Trophoblast cell (in vitro differentiated cells and primary cell): ENCODE data around the gene ADAMTS12.

Experiments used
- DNase-seq, 2 donors: peaks; one replicate each; pipeline ENCODE4 v3.0.0-alpha.2; 2016
- H2AFZ ChIP-seq: 2 replicates; pipeline ENCODE4 v1.6.1; 2013; ENCODE audit warnings: low read length, moderate library complexity, mild to moderate bottlenecking; ENCODE audit not compliant: insufficient read depth, poor library complexity
- H2AK5ac ChIP-seq: 2 replicates; pipeline ENCODE4 v1.6.1; 2013; ENCODE audit warnings: mild to moderate bottlenecking, low read length
- H2BK120ac ChIP-seq: 2 replicates; pipeline ENCODE4 v1.6.1; 2013; ENCODE audit warnings: low read length, mild to moderate bottlenecking, moderate library complexity; ENCODE audit not compliant: insufficient read depth, poor library complexity
- H2BK12ac ChIP-seq: 2 replicates; pipeline ENCODE4 v1.6.1; 2013; ENCODE audit warnings: mild to moderate bottlenecking, low read length, moderate library complexity
- H2BK5ac ChIP-seq: 2 replicates; pipeline ENCODE4 v1.6.1; 2013; ENCODE audit warnings: low read length, low read depth, moderate library complexity, mild to moderate bottlenecking; ENCODE audit not compliant: poor library complexity
- H3K14ac ChIP-seq: 2 replicates; pipeline ENCODE4 v1.6.1; 2013; ENCODE audit warnings: mild to moderate bottlenecking, low read length
- H3K18ac ChIP-seq: 2 replicates; pipeline ENCODE4 v1.6.1; 2013; ENCODE audit warnings: mild to moderate bottlenecking, low read length
- H3K23ac ChIP-seq: 2 replicates; pipeline ENCODE4 v1.6.1; 2013; ENCODE audit warnings: low read length
- H3K27ac ChIP-seq: 2 replicates; pipeline ENCODE4 v1.5.1; 2013; ENCODE audit warnings: low read depth, mild to moderate bottlenecking, inconsistent platforms, low read length, moderate library complexity
- H3K27me3 ChIP-seq: 2 replicates; pipeline ENCODE4 v1.6.1; 2013; ENCODE audit warnings: inconsistent platforms, mild to moderate bottlenecking, low read length, moderate library complexity; ENCODE audit not compliant: insufficient read depth
- H3K36me3 ChIP-seq, 2 experiments: 1 replicate in 1 of 2; 2 replicates in 1 of 2; pipeline ENCODE4 v1.6.1; 2013; ENCODE audit warnings: low read length in 2 of 2, mild to moderate bottlenecking in 2 of 2, moderate library complexity in 1 of 2; ENCODE audit not compliant: insufficient read depth in 2 of 2, control insufficient read depth in 1 of 2
- H3K4ac ChIP-seq: 2 replicates; pipeline ENCODE4 v1.6.1; 2013; ENCODE audit warnings: low read depth, mild to moderate bottlenecking, low read length, moderate library complexity
- H3K4me1 ChIP-seq, 2 experiments: 1 replicate in 1 of 2; 2 replicates in 1 of 2; pipeline ENCODE4 v1.6.1; 2013; ENCODE audit warnings: low read length in 2 of 2, mild to moderate bottlenecking in 2 of 2, moderate library complexity in 1 of 2; ENCODE audit not compliant: insufficient read depth in 2 of 2, control insufficient read depth in 1 of 2
- H3K4me2 ChIP-seq: 2 replicates; pipeline ENCODE4 v1.6.1; 2013; ENCODE audit warnings: inconsistent platforms, mild to moderate bottlenecking, low read length, moderate library complexity
- H3K4me3 ChIP-seq: 2 replicates; pipeline ENCODE4 v1.5.1; 2013; ENCODE audit warnings: mild to moderate bottlenecking, low read depth, low read length, inconsistent platforms
- H3K79me1 ChIP-seq: one replicate; pipeline ENCODE4 v1.6.1; 2013; ENCODE audit warnings: low read length
- H3K79me2 ChIP-seq: 2 replicates; pipeline ENCODE4 v1.6.1; 2013; ENCODE audit warnings: low read length, mild to moderate bottlenecking; ENCODE audit not compliant: control insufficient read depth, insufficient read depth, poor library complexity
- H3K9ac ChIP-seq: 2 replicates; pipeline ENCODE4 v1.6.1; 2013; ENCODE audit warnings: mild to moderate bottlenecking, low read length
- H3K9me3 ChIP-seq: 2 replicates; pipeline ENCODE4 v1.6.1; 2013; ENCODE audit warnings: low read depth, mild to moderate bottlenecking, control low read depth, inconsistent platforms, low read length; ENCODE audit not compliant: insufficient read depth
- H4K12ac ChIP-seq: 2 replicates; pipeline ENCODE4 v1.6.1; 2013; ENCODE audit warnings: low read depth, mild to moderate bottlenecking, low read length, moderate library complexity
- H4K8ac ChIP-seq: 2 replicates; pipeline ENCODE4 v1.6.1; 2013; ENCODE audit warnings: low read depth, mild to moderate bottlenecking, low read length, moderate library complexity
- H4K91ac ChIP-seq: one replicate; pipeline ENCODE4 v1.6.1; 2013; ENCODE audit warnings: low read depth, mild to moderate bottlenecking, low read length, moderate library complexity
- WGBS: extraction: QIAGEN DNeasy Blood & Tissue Kit; methylation state at CpG from one replicate; pipeline ENCODE4 v1.1.7; 2013; ENCODE audit warnings: missing lambda C conversion rate; ENCODE audit not compliant: insufficient read length, insufficient coverage; ENCODE audit errors: extremely low coverage; 5-methylcytosine and 5-hydroxymethylcytosine counted together

ADAMTS12 gene

DNA sequence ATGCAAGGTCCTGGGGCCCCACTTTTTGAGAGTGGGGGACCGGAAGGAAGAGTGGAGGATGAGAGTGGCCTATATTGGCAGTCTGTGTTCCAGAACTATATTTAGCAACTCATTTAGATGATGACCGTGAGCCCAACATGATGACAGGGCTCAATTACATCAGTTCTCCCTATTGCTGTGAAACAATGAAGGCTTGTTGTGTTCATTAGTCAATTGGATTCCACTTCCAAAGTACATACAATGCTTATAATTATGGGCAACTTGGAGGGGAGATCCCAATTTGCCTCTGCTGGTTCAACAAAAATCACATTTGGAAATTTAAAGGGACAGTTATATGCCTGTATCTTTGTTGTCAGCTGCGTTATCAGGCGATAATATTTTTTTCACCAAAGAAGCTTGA lies 360.0 kb downstream of the ADAMTS12 start:
- no peak for DNase-seq
- no peak overlapping the region for H3K14ac ChIP-seq
- no peaks in the 10 kb centered on the region for H3K36me3 ChIP-seq

DNA sequence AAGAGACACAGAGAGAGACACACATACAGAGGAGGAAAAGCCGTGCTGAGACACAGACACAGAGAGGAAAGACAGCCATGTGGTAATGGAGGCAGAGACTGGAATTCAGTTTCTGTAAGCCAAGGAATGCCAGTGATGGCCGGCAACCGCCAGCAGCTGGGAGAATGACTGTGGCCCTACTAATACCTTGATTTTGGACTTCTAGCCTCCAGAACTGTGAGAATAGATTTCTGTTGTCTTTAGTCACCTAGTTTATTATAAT lies 360.8 kb downstream of the ADAMTS12 start:
- no peak overlapping the region for H3K18ac ChIP-seq
- no peak overlapping the region for H3K4me3 ChIP-seq
- H4K8ac ChIP-seq, result no peak overlapping the region
- DNase-seq, result peak; percentile 4 to 15
- H2BK12ac ChIP-seq, result no peak overlapping the region
- no peak overlapping the region for H4K91ac ChIP-seq
- no peaks in the 10 kb centered on the region for H3K79me2 ChIP-seq
- H3K36me3 ChIP-seq, result no peaks in the 10 kb centered on the region
- no peak overlapping the region for H3K4me2 ChIP-seq
- no peak overlapping the region for H3K14ac ChIP-seq
- H2AFZ ChIP-seq, result no peak overlapping the region
- no peak overlapping the region for H3K4ac ChIP-seq
- H3K79me1 ChIP-seq, result no peaks in the 10 kb centered on the region
- H3K23ac ChIP-seq, result no peak overlapping the region
- no peak overlapping the region for H2AK5ac ChIP-seq
- WGBS, result no CpG with 5 or more reads among the region's 3 CpGs
- no peak overlapping the region for H3K9ac ChIP-seq
- no peaks in the 10 kb centered on the region for H3K4me1 ChIP-seq
- H3K27me3 ChIP-seq, result no peaks in the 10 kb centered on the region
- H3K9me3 ChIP-seq, result no peaks in the 10 kb centered on the region
- no peak overlapping the region for H2BK120ac ChIP-seq
- H4K12ac ChIP-seq, result no peak overlapping the region
- H2BK5ac ChIP-seq, result no peak overlapping the region
- H3K27ac ChIP-seq, result no peak overlapping the region

More for the DNA sequence above, 360.0 kb downstream of the ADAMTS12 start:
- Histone ChIP-seq H2BK5ac (no peak overlapping the region), H4K8ac (no peak overlapping the region), H3K4ac (no peak overlapping the region), H3K18ac (no peak overlapping the region), H3K4me2 (no peak overlapping the region), H4K91ac (no peak overlapping the region), H2AK5ac (no peak overlapping the region), H2BK120ac (no peak overlapping the region), H4K12ac (no peak overlapping the region), H3K4me1 (no peaks in the 10 kb centered on the region), H3K79me1 (no peaks in the 10 kb centered on the region), H3K27me3 (no peaks in the 10 kb centered on the region), H3K23ac (no peak overlapping the region), H3K79me2 (no peaks in the 10 kb centered on the region), H3K9me3 (no peaks in the 10 kb centered on the region), H3K4me3 (no peak overlapping the region), H2AFZ (no peak overlapping the region), H3K27ac (no peak overlapping the region), H2BK12ac (no peak overlapping the region), H3K9ac (no peak overlapping the region)
- no CpG with 5 or more reads among the region's 4 CpGs for WGBS

DNA sequence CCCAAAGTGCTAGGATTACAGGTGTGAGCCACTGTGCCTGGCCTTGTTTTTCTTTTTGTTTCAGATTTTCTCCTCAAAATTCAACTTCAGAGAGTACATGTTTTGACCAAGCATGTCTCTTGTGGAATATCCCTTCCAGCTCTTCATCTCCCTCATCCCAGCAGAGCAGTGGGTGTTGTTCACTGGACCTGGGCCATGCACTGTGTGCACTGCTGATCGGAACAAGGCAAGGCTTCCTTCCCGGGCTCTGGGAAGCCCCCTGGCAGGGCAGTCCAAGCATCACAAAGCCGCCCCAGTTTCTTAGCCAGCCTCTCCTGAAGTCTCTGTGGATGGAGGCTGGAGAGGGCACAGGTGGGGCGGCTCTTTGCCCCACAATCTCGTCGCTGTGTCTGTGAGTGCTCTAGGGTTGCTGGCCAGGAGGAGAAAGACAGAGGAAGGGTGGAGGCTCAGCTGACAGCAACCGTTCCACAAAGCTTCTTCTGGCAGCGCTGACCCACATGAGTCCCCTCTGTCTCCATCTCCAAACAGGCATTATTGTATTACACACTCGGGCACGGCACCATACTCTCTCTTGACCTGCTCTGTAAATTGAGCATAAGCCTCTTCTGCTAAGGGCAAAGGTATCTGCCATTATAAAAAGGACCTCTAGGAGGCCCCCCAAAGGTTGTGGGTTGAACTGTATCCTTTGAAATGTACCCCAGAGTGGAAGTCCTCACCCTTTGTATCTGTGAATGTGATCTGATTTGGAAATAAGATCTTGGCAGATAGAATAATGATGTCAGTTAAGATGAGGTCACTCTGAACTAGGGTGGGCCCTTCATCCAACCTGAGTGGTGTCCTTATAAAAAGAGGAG lies 361.4 kb downstream of the ADAMTS12 start:
- no peak overlapping the region for H3K18ac ChIP-seq

DNA sequence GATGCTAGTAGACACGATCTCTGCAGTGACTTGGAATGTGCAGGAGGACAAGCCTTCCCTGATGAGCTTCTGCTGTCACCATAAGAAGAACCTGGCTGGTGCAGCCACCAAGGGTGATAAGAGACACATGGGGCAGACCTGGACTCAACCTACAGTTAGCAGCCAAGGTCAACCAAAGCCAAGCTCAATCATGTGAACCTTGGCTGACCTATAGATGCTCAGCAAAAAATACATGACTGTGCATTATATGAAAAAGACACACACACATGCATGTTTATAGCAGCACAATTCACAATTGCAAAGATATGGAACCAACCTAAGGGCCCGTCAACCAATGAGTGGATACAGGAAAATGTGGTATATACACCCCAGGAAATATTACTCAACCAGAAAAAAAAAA lies 364.1 kb downstream of the ADAMTS12 start:
- Histone ChIP-seq H3K9ac (no peak overlapping the region), H3K36me3 (no peaks in the 10 kb centered on the region), H3K14ac (no peak overlapping the region), H4K8ac (no peak overlapping the region), H3K79me2 (no peaks in the 10 kb centered on the region), H3K4me3 (no peak overlapping the region), H4K91ac (no peak overlapping the region), H3K27me3 (no peaks in the 10 kb centered on the region), H2BK5ac (no peak overlapping the region), H2BK120ac (no peak overlapping the region), H2AK5ac (no peak overlapping the region), H4K12ac (no peak overlapping the region), H3K9me3 (no peaks in the 10 kb centered on the region), H3K79me1 (no peaks in the 10 kb centered on the region), H3K4me2 (no peak overlapping the region), H2BK12ac (no peak overlapping the region), H3K27ac (no peak overlapping the region), H3K4ac (no peak overlapping the region), H3K18ac (no peak overlapping the region), H3K23ac (no peak overlapping the region), H2AFZ (no peak overlapping the region), H3K4me1 (peaks cover 0 to 2% of the 10 kb centered on the region in 2 experiments)
- no peak for DNase-seq
- WGBS, result no CpG with 5 or more reads among the region's 2 CpGs

More for the DNA sequence above, 361.4 kb downstream of the ADAMTS12 start:
- Histone ChIP-seq H3K14ac (no peak overlapping the region), H3K27ac (no peak overlapping the region), H4K12ac (no peak overlapping the region), H3K9me3 (no peaks in the 10 kb centered on the region), H2AFZ (no peak overlapping the region), H3K4me3 (no peak overlapping the region), H3K23ac (no peak overlapping the region), H3K79me1 (no peaks in the 10 kb centered on the region), H3K9ac (no peak overlapping the region), H4K91ac (no peak overlapping the region), H2BK12ac (no peak overlapping the region), H3K36me3 (no peaks in the 10 kb centered on the region), H4K8ac (no peak overlapping the region), H2BK5ac (no peak overlapping the region), H3K27me3 (no peaks in the 10 kb centered on the region), H2AK5ac (no peak overlapping the region), H3K4ac (no peak overlapping the region), H3K79me2 (no peaks in the 10 kb centered on the region), H2BK120ac (no peak overlapping the region), H3K4me2 (no peak overlapping the region), H3K4me1 (no peaks in the 10 kb centered on the region)
- no CpG with 5 or more reads among the region's 10 CpGs for WGBS
- DNase-seq, result no peak
